Uterus (tissue), 4 donors: ENCODE measurements around the gene SPP2. TPM values are rescaled to one million over a fixed set of nuclear protein-coding genes. Genes with fewer than 3 reads are reported as not detected.

Experiments
- DNase-seq, 2 donors: peaks; one replicate each; pipeline ENCODE4 v3.0.0-alpha.2; 2019 to 2020
- H3K27ac ChIP-seq, 2 donors: fragments of 200-600 bp; sonication (generic); 1 replicate in 1 of 2; 2 replicates in 1 of 2; pipeline ENCODE4 v1.5.1; 2016 to 2018
- H3K27me3 ChIP-seq, 2 donors: fragments of 200-600 bp; sonication (generic); one replicate each; pipeline ENCODE4 v1.5.1; 2018 to 2019; ENCODE audit warnings: control low read depth in 1 of 2
- H3K36me3 ChIP-seq, 2 donors: fragments of 200-600 bp; sonication (generic); one replicate each; pipeline ENCODE4 v1.5.1; 2019; ENCODE audit warnings: control low read depth in 1 of 2
- H3K4me1 ChIP-seq, 2 donors: fragments of 200-600 bp; sonication (generic); one replicate each; pipeline ENCODE4 v1.5.1; 2018 to 2019; ENCODE audit warnings: control low read depth in 1 of 2
- H3K4me3 ChIP-seq, 2 donors: fragments of 200-600 bp; sonication (generic); 1 replicate in 1 of 2; 2 replicates in 1 of 2; pipeline ENCODE4 v1.5.1; 2018 to 2019; ENCODE audit warnings: mild to moderate bottlenecking in 1 of 2
- H3K9me3 ChIP-seq, 2 donors: fragments of 200-600 bp; sonication (generic); one replicate each; pipeline ENCODE4 v1.5.1; 2019; ENCODE audit warnings: control low read depth in 1 of 2
- CTCF ChIP-seq, 4 experiments: fragments of 200-600 bp in 2 of 4; fragments of 450-650 bp in 2 of 4; sonication (generic) in 2 of 4; IDR thresholded peaks; one replicate each; pipeline ENCODE4 v1.5.1; 2016 to 2019; ENCODE audit warnings: antibody characterized with exemption in 4 of 4, mild to moderate bottlenecking in 2 of 4, moderate library complexity in 1 of 4
- POLR2A ChIP-seq, 2 donors: fragments of 450-650 bp; IDR thresholded peaks; one replicate each; pipeline ENCODE4 v1.6.1; 2016; ENCODE audit warnings: antibody characterized with exemption in 2 of 2, mild to moderate bottlenecking in 1 of 2, moderate library complexity in 1 of 2
- intact Hi-C: fragments of 100-400 bp; cut with DNase I; formaldehyde crosslinking; loops from one replicate; pipeline ENCODE4 v1.15.1; 2023; ENCODE audit warnings: low total_unique reads
- total RNA-seq, 4 donors: library from RNA; depleted of rRNA in 3 of 4; stranded (reverse); fragments of >200 nt in 3 of 4; gene quantifications; one replicate each; pipeline versions ENCODE4 v1.1.0 to v1.2.4, GENCODE V29; 2014 to 2023
- donor health status: DM: yes; HTN: yes; CAD: no.

Gene SPP2
- total RNA-seq, 4 donors from 2014 or later = 1.3 TPM; not detected in 3

- no peaks in the 10 kb centered on the region for H3K4me1 ChIP-seq
- H3K27me3 ChIP-seq = no peaks in the 10 kb centered on the region
- no peak for DNase-seq
- no peaks in the 10 kb centered on the region for H3K9me3 ChIP-seq
- H3K36me3 ChIP-seq = no peaks in the 10 kb centered on the region
- intact Hi-C loops = no loop called here
- no peak overlapping the region for H3K4me3 ChIP-seq
- no peak for TF ChIP-seq CTCF (IDR thresholded peaks at IDR 0.05)
- no peak for TF ChIP-seq POLR2A (IDR thresholded peaks at IDR 0.05)
- H3K27ac ChIP-seq = no peak overlapping the region
Observed at GRCh38 chr2:234027641-234028040, 22.9 kb upstream of the SPP2 start.

DNA sequence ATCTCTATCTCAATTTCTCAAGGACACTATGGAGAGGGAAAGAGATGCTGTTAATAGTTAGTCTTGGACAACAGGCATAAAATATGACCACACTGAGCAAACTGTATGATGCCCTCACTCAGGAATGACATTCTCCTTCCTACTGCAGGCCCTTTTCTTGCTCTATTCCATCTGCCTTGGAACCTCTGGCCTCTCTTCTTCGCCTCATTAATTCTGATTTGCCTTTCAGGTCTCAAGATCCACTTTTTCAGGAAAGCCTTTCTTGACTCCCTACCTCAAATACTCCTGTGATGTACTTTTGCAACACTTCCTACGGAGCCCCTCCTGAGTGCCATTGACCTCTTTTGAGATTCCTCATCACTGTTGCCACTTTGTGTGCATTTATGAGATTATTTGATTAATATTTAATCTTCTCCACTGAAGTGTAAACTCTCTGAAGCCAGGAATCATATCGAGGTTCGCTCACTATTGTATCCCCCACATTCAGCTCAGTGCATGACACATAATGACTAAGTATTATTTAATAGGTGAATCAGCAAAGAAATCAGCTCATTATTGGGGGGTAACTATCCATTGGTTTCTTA is 21.3 kb upstream of the SPP2 start:
- intact Hi-C loops = no loop called here
- no peak for DNase-seq
- Histone ChIP-seq H3K36me3 (no peaks in the 10 kb centered on the region), H3K27ac (no peak overlapping the region), H3K4me3 (no peak overlapping the region), H3K9me3 (no peaks in the 10 kb centered on the region), H3K27me3 (no peaks in the 10 kb centered on the region), H3K4me1 (no peaks in the 10 kb centered on the region)
- TF ChIP-seq CTCF (IDR thresholded peaks at IDR 0.05) (no peak), POLR2A (IDR thresholded peaks at IDR 0.05) (no peak)

GRCh38 chr2:234031207-234031606 is 19.3 kb upstream of the SPP2 start:
- no peak overlapping the region for H3K4me3 ChIP-seq
- intact Hi-C loops = no loop called here
- no peak for DNase-seq
- no peaks in the 10 kb centered on the region for H3K4me1 ChIP-seq
- no peak for TF ChIP-seq POLR2A (IDR thresholded peaks at IDR 0.05)
- no peak for TF ChIP-seq CTCF (IDR thresholded peaks at IDR 0.05)
- no peak overlapping the region for H3K27ac ChIP-seq
- no peaks in the 10 kb centered on the region for H3K36me3 ChIP-seq
- H3K27me3 ChIP-seq = no peaks in the 10 kb centered on the region
- no peaks in the 10 kb centered on the region for H3K9me3 ChIP-seq

- intact Hi-C loops = no loop called here
- no peaks in the 10 kb centered on the region for H3K36me3 ChIP-seq
- TF ChIP-seq CTCF (IDR thresholded peaks at IDR 0.05) (no peak), POLR2A (IDR thresholded peaks at IDR 0.05) (no peak)
- H3K27me3 ChIP-seq = no peaks in the 10 kb centered on the region
- no peaks in the 10 kb centered on the region for H3K9me3 ChIP-seq
- no peak overlapping the region for H3K4me3 ChIP-seq
- no peak overlapping the region for H3K27ac ChIP-seq
- no peak for DNase-seq
- H3K4me1 ChIP-seq = no peaks in the 10 kb centered on the region
Observed at GRCh38 chr2:234032279-234032856, 18.1 kb upstream of the SPP2 start.

- no peaks in the 10 kb centered on the region for H3K9me3 ChIP-seq
- intact Hi-C loops = no loop called here
- H3K4me3 ChIP-seq = no peak overlapping the region
- no peaks in the 10 kb centered on the region for H3K4me1 ChIP-seq
- H3K27ac ChIP-seq = no peak overlapping the region
- no peaks in the 10 kb centered on the region for H3K27me3 ChIP-seq
- no peak for DNase-seq
- TF ChIP-seq POLR2A (IDR thresholded peaks at IDR 0.05) = no peak
- no peak for TF ChIP-seq CTCF (IDR thresholded peaks at IDR 0.05)
- H3K36me3 ChIP-seq = no peaks in the 10 kb centered on the region
Observed at GRCh38 chr2:234033174-234033573, 17.3 kb upstream of the SPP2 start.
